Esophagus muscularis mucosa (tissue), 4 donors: Measurements from ENCODE around the gene NKAIN2. TPM values are rescaled to one million over a fixed set of nuclear protein-coding genes. Genes with fewer than 3 reads are reported as not detected.

Source experiments
- DNase-seq: peaks from one replicate; pipeline ENCODE4 v3.0.0-alpha.2; 2017; ENCODE audit errors: extremely low spot score
- H3K27ac ChIP-seq, 4 donors: fragments of 200-600 bp; sonication (generic); replicated peaks in 1 of 4; 1 replicate in 3 of 4; 2 replicates in 1 of 4; pipeline ENCODE4 v1.5.1; 2016 to 2019; ENCODE audit warnings: mild to moderate bottlenecking in 1 of 4
- H3K27me3 ChIP-seq, 4 donors: fragments of 200-600 bp; sonication (generic); one replicate each; pipeline versions ENCODE4 v1.5.1 to v1.6.0; 2016 to 2019
- H3K36me3 ChIP-seq, 4 donors: fragments of 200-600 bp; sonication (generic); one replicate each; pipeline ENCODE4 v1.5.1; 2016 to 2019
- H3K4me1 ChIP-seq, 4 donors: fragments of 200-600 bp; sonication (generic); one replicate each; pipeline ENCODE4 v1.5.1; 2016 to 2019
- H3K4me3 ChIP-seq, 4 donors: fragments of 200-600 bp; sonication (generic); 1 replicate in 2 of 4; 2 replicates in 2 of 4; pipeline ENCODE4 v1.5.1; 2016 to 2019; ENCODE audit warnings: mild to moderate bottlenecking in 4 of 4, moderate library complexity in 1 of 4
- H3K9me3 ChIP-seq, 4 donors: fragments of 200-600 bp; sonication (generic); 1 replicate in 3 of 4; 2 replicates in 1 of 4; pipeline ENCODE4 v1.5.1; 2016 to 2019
- CTCF ChIP-seq, 3 experiments: fragments of 200-600 bp in 2 of 3; fragments of 450-650 bp in 1 of 3; sonication (generic) in 2 of 3; IDR thresholded peaks; one replicate each; pipeline ENCODE4 v1.5.1; 2017 to 2019; ENCODE audit warnings: antibody characterized with exemption in 3 of 3, mild to moderate bottlenecking in 2 of 3, moderate library complexity in 1 of 3
- EP300 ChIP-seq: sonication (generic); formaldehyde crosslinking; IDR thresholded peaks from one replicate; pipeline ENCODE4 v1.6.1; 2017; ENCODE audit warnings: antibody characterized with exemption
- POLR2A ChIP-seq: fragments of 450-650 bp; IDR thresholded peaks from one replicate; pipeline ENCODE4 v1.6.1; 2017; ENCODE audit warnings: antibody characterized with exemption, moderate library complexity, mild to moderate bottlenecking, low read depth
- POLR2AphosphoS5 ChIP-seq, 2 donors: sonication (generic); formaldehyde crosslinking; IDR thresholded peaks; one replicate each; pipeline ENCODE4 v1.6.1; 2017; ENCODE audit warnings: antibody characterized with exemption in 2 of 2
- WGBS: methylation state at CpG from one replicate; pipeline ENCODE4 v1.1.5; 2018; 5-methylcytosine and 5-hydroxymethylcytosine counted together
- intact Hi-C: fragments of 100-400 bp; cut with DNase I; formaldehyde crosslinking; loops from one replicate; pipeline ENCODE4 v1.15.1; 2023
- total RNA-seq, 4 donors: library from RNA; depleted of rRNA; stranded (reverse); fragments of >200 nt; gene quantifications; one replicate each; pipeline versions ENCODE4 v1.1.0 to v1.2.1, GENCODE V29; 2016

Gene NKAIN2
- total RNA-seq, 4 donors from 2014 or later: 0.11 to 0.66 (median 0.13) TPM; not detected in 1

DNA sequence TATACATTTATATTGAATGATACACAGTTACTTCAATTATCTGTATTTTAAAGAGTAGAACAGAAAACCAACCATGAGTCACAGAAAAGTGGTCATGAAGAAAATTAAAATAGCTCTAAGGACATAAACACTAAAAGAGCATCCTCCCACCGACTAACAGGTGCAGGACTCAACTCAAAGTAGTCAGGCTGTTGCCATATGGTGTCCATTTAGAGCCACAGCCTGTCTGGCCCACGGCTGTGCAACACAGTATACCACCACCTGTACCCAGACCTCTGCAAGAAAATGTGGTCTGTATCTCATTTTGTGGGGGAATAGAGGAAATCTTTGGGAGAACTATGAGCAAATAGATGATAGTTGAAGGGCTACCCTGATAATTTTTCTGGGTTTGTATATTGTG, 708.8 kb downstream of the NKAIN2 start:
- Histone ChIP-seq H3K9me3 (no peaks in the 10 kb centered on the region), H3K27ac (no peak overlapping the region), H3K4me3 (no peak overlapping the region), H3K36me3 (no peaks in the 10 kb centered on the region), H3K4me1 (no peaks in the 10 kb centered on the region), H3K27me3 (no peaks in the 10 kb centered on the region)
- TF ChIP-seq POLR2A (no peak), POLR2AphosphoS5 (IDR thresholded peaks at IDR 0.05) (no peak), EP300 (no peak), CTCF (IDR thresholded peaks at IDR 0.05) (no peak)
- WGBS: 72% methylated on average over 2 of the region's 2 CpGs
- intact Hi-C loops: no loop called here
- DNase-seq: no peak

DNA sequence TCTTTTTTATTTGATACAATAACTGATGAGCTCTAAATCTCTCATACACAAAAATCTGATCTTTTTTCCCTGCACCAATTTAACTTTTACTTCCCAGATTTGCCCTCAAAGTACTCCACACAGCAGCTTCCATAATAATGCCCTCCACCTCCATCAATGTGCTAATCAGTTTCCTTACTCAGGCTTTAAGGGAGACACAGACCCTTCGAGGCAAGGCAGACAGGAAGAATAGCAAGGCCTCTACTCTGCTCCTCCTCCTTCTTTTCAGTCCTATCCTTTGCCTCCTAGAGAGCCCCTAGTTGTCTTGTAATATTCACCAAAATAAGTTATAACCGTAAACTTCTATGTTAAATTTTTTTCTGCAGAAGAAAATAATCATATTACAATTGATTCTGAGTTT, 713.7 kb downstream of the NKAIN2 start:
- Histone ChIP-seq H3K4me1 (no peaks in the 10 kb centered on the region), H3K9me3 (no peaks in the 10 kb centered on the region), H3K27ac (no peak overlapping the region), H3K36me3 (no peaks in the 10 kb centered on the region), H3K4me3 (no peak overlapping the region), H3K27me3 (no peaks in the 10 kb centered on the region)
- TF ChIP-seq EP300 (no peak), POLR2AphosphoS5 (IDR thresholded peaks at IDR 0.05) (no peak), CTCF (IDR thresholded peaks at IDR 0.05) (no peak), POLR2A (no peak)
- WGBS: 82% methylated on average over 2 of the region's 2 CpGs
- intact Hi-C loops: no loop called here
- DNase-seq: no peak

DNA sequence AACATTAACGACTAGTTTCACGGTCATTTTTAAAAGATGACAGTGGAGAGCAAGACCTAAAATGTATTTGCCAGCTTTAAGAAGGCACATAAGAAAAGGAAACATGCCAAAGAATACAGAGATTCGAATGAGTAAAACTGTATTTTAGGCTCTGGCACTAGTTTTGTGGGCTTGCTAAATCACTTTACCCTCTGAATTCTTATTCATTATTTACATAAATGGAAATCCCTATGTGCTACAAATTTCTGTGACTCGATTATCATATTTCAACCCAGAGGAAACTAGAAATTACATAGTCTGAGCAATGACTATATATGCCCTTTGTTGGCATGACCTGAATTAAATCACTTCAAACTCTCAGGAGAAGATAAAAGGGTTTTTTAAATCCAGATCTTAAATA, 716.8 kb downstream of the NKAIN2 start:
- DNase-seq: no peak
- TF ChIP-seq EP300: no peak
- no peak for TF ChIP-seq POLR2AphosphoS5 (IDR thresholded peaks at IDR 0.05)
- TF ChIP-seq POLR2A: no peak
- no peak for TF ChIP-seq CTCF (IDR thresholded peaks at IDR 0.05)
- no peak overlapping the region for H3K27ac ChIP-seq
- H3K27me3 ChIP-seq: no peaks in the 10 kb centered on the region
- H3K9me3 ChIP-seq: no peaks in the 10 kb centered on the region
- no peak overlapping the region for H3K4me3 ChIP-seq
- no peaks in the 10 kb centered on the region for H3K36me3 ChIP-seq
- WGBS: 76% methylated on average over 4 of the region's 4 CpGs
- intact Hi-C loops: no loop called here
- H3K4me1 ChIP-seq: no peaks in the 10 kb centered on the region

GRCh38 chr6:124522335-124522734, 718.7 kb downstream of the NKAIN2 start:
- intact Hi-C loops: no loop called here
- H3K27me3 ChIP-seq: no peaks in the 10 kb centered on the region
- no peak for DNase-seq
- no peak overlapping the region for H3K4me3 ChIP-seq
- WGBS: 88% methylated on average over 4 of the region's 4 CpGs
- no peak overlapping the region for H3K27ac ChIP-seq
- H3K9me3 ChIP-seq: no peaks in the 10 kb centered on the region
- no peaks in the 10 kb centered on the region for H3K4me1 ChIP-seq
- no peaks in the 10 kb centered on the region for H3K36me3 ChIP-seq
- TF ChIP-seq CTCF (IDR thresholded peaks at IDR 0.05) (no peak), POLR2AphosphoS5 (IDR thresholded peaks at IDR 0.05) (no peak), EP300 (no peak), POLR2A (no peak)

GRCh38 chr6:124524491-124525200, 721.0 kb downstream of the NKAIN2 start:
- 86% methylated on average over 7 of the region's 7 CpGs for WGBS
- intact Hi-C loops: no loop called here
- TF ChIP-seq EP300 (no peak), POLR2AphosphoS5 (IDR thresholded peaks at IDR 0.05) (no peak), POLR2A (no peak), CTCF (IDR thresholded peaks at IDR 0.05) (no peak)
- Histone ChIP-seq H3K4me1 (no peaks in the 10 kb centered on the region), H3K36me3 (no peaks in the 10 kb centered on the region), H3K4me3 (no peak overlapping the region), H3K27me3 (no peaks in the 10 kb centered on the region), H3K27ac (no peak overlapping the region), H3K9me3 (no peaks in the 10 kb centered on the region)
- DNase-seq: no peak
